ENCODE measurements around the gene ARHGAP26. TPM values are rescaled to one million over a fixed set of nuclear protein-coding genes. Genes with fewer than 3 reads are reported as not detected.

The ARHGAP26 gene
- total and polyA plus RNA-seq, 2 donors (not counting 1 experiment from before 2014, with no cell fraction given) = 4.1 to 6.8 TPM

- Histone ChIP-seq H3K9ac (ENCODE audit: insufficient read depth, low read length) (no peak overlapping the region), H3K27ac (ENCODE audit: insufficient read depth, low read length) (no peak overlapping the region), H3K4me1 (ENCODE audit: control insufficient read depth, extremely low read depth, insufficient read depth, low read length) (peaks cover 15% of the 10 kb centered on the region), H2AFZ (ENCODE audit: low read length) (no peak overlapping the region), H3K4me2 (ENCODE audit: extremely low read depth, insufficient read depth, low read length) (no peak overlapping the region), H3K27me3 (ENCODE audit: control insufficient read depth, insufficient read depth, low read length) (no peaks in the 10 kb centered on the region), H4K20me1 (ENCODE audit: control insufficient read depth, extremely low read depth, insufficient read depth, low read length) (no peaks in the 10 kb centered on the region), H3K9me3 (ENCODE audit: control insufficient read depth, insufficient read depth, low read depth, low read length) (no peaks in the 10 kb centered on the region), H3K36me3 (ENCODE audit: control insufficient read depth, insufficient read depth, low read length) (no peaks in the 10 kb centered on the region), H3K79me2 (ENCODE audit: control insufficient read depth, insufficient read depth, low read length) (no peaks in the 10 kb centered on the region), H3K4me3 (replicated peaks in 1 of 4; ENCODE audit: control extremely low read depth in 1 of 4, insufficient read depth in 1 of 4, low read depth in 3 of 4, low read length in 4 of 4) (no peak overlapping the region)
- DNase-seq (ENCODE audit: low read depth in 2 of 2) = no peak
- TF ChIP-seq CTCF (conservative IDR thresholded peaks at IDR 0.05 in 1 of 2, IDR thresholded peaks at IDR 0.05 in 1 of 2; ENCODE audit: low read depth in 1 of 2, low read length in 2 of 2) (no peak), EZH2 (IDR thresholded peaks at IDR 0.05; ENCODE audit: low read length, missing control alignments) (no peak)
These were observed 111.6 kb downstream of the ARHGAP26 start for GRCh38 chr5:142881784-142882126.

- Histone ChIP-seq H3K4me3 (replicated peaks in 1 of 4; ENCODE audit: control extremely low read depth in 1 of 4, insufficient read depth in 1 of 4, low read depth in 3 of 4, low read length in 4 of 4) (no peak overlapping the region), H3K4me1 (ENCODE audit: control insufficient read depth, extremely low read depth, insufficient read depth, low read length) (peaks cover 15% of the 10 kb centered on the region), H3K27me3 (ENCODE audit: control insufficient read depth, insufficient read depth, low read length) (no peaks in the 10 kb centered on the region), H2AFZ (ENCODE audit: low read length) (no peak overlapping the region), H3K27ac (ENCODE audit: insufficient read depth, low read length) (no peak overlapping the region), H3K79me2 (ENCODE audit: control insufficient read depth, insufficient read depth, low read length) (no peaks in the 10 kb centered on the region), H4K20me1 (ENCODE audit: control insufficient read depth, extremely low read depth, insufficient read depth, low read length) (no peaks in the 10 kb centered on the region), H3K9me3 (ENCODE audit: control insufficient read depth, insufficient read depth, low read depth, low read length) (no peaks in the 10 kb centered on the region), H3K36me3 (ENCODE audit: control insufficient read depth, insufficient read depth, low read length) (no peaks in the 10 kb centered on the region), H3K4me2 (ENCODE audit: extremely low read depth, insufficient read depth, low read length) (no peak overlapping the region), H3K9ac (ENCODE audit: insufficient read depth, low read length) (no peak overlapping the region)
- peak; percentile 60 to 76 for DNase-seq (ENCODE audit: low read depth in 2 of 2)
- TF ChIP-seq CTCF (conservative IDR thresholded peaks at IDR 0.05 in 1 of 2, IDR thresholded peaks at IDR 0.05 in 1 of 2; ENCODE audit: low read depth in 1 of 2, low read length in 2 of 2) = no peak
- TF ChIP-seq EZH2 (IDR thresholded peaks at IDR 0.05; ENCODE audit: low read length, missing control alignments) = no peak
These were observed 112.8 kb downstream of the ARHGAP26 start for GRCh38 chr5:142883025-142883424.

GRCh38 chr5:142883438-142883837 lies 113.3 kb downstream of the ARHGAP26 start:
- Histone ChIP-seq H2AFZ (ENCODE audit: low read length) (no peak overlapping the region), H3K27ac (ENCODE audit: insufficient read depth, low read length) (no peak overlapping the region), H3K4me3 (replicated peaks in 1 of 4; ENCODE audit: control extremely low read depth in 1 of 4, insufficient read depth in 1 of 4, low read depth in 3 of 4, low read length in 4 of 4) (no peak overlapping the region), H3K36me3 (ENCODE audit: control insufficient read depth, insufficient read depth, low read length) (no peaks in the 10 kb centered on the region), H4K20me1 (ENCODE audit: control insufficient read depth, extremely low read depth, insufficient read depth, low read length) (no peaks in the 10 kb centered on the region), H3K79me2 (ENCODE audit: control insufficient read depth, insufficient read depth, low read length) (no peaks in the 10 kb centered on the region), H3K4me1 (ENCODE audit: control insufficient read depth, extremely low read depth, insufficient read depth, low read length) (peaks cover 15% of the 10 kb centered on the region), H3K4me2 (ENCODE audit: extremely low read depth, insufficient read depth, low read length) (no peak overlapping the region), H3K9ac (ENCODE audit: insufficient read depth, low read length) (no peak overlapping the region), H3K27me3 (ENCODE audit: control insufficient read depth, insufficient read depth, low read length) (no peaks in the 10 kb centered on the region), H3K9me3 (ENCODE audit: control insufficient read depth, insufficient read depth, low read depth, low read length) (no peaks in the 10 kb centered on the region)
- no peak for DNase-seq (ENCODE audit: low read depth in 2 of 2)
- TF ChIP-seq EZH2 (IDR thresholded peaks at IDR 0.05; ENCODE audit: low read length, missing control alignments) (no peak), CTCF (conservative IDR thresholded peaks at IDR 0.05 in 1 of 2, IDR thresholded peaks at IDR 0.05 in 1 of 2; ENCODE audit: low read depth in 1 of 2, low read length in 2 of 2) (no peak)
